ENCODE measurements around the gene TRIM40.

DNA sequence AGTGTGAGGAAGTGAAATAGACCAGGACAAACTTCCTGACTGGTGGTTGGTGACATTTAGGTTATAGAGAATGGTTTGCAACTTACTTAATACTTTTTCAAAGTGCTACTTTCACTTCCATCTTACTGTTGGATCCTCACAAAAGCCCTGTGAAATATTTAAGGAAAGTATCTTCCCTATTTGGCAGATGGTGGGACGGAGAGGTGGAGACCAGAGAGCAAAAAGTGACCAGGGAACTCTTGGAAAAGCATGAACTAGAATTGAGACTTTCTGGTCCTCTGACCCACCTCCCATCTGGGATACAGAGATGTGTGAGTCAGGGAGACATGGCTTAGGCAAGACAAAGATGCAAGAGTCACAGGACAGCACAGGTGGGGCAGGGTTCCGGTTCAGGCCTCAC, 22.1 kb downstream of the TRIM40 start:
- TF ChIP-seq, protein P1, sequence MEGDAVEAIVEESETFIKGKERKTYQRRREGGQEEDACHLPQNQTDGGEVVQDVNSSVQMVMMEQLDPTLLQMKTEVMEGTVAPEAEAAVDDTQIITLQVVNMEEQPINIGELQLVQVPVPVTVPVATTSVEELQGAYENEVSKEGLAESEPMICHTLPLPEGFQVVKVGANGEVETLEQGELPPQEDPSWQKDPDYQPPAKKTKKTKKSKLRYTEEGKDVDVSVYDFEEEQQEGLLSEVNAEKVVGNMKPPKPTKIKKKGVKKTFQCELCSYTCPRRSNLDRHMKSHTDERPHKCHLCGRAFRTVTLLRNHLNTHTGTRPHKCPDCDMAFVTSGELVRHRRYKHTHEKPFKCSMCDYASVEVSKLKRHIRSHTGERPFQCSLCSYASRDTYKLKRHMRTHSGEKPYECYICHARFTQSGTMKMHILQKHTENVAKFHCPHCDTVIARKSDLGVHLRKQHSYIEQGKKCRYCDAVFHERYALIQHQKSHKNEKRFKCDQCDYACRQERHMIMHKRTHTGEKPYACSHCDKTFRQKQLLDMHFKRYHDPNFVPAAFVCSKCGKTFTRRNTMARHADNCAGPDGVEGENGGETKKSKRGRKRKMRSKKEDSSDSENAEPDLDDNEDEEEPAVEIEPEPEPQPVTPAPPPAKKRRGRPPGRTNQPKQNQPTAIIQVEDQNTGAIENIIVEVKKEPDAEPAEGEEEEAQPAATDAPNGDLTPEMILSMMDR (IDR thresholded peaks at IDR 0.05; ENCODE audit: low read depth, low read length): no peak
- TF ChIP-seq POLR2A (IDR thresholded peaks at IDR 0.05; ENCODE audit: extremely low read depth, insufficient read length) (no peak), MYC (IDR thresholded peaks at IDR 0.05; ENCODE audit: low read depth, low read length) (no peak)
- TF ChIP-seq, protein P2, sequence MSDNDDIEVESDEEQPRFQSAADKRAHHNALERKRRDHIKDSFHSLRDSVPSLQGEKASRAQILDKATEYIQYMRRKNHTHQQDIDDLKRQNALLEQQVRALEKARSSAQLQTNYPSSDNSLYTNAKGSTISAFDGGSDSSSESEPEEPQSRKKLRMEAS (IDR thresholded peaks at IDR 0.05; ENCODE audit: low read depth, low read length): no peak
